ENCODE measurements around the gene HCN2.

- TF ChIP-seq CTCF (IDR thresholded peaks at IDR 0.05) (no peak), POLR2A (IDR thresholded peaks at IDR 0.05) (no peak)
These were observed 59.5 kb downstream of the HCN2 start for GRCh38 chr19:648904-649801.
